HepG2 (cell line): ENCODE results near the gene PLAAT3. TPM values are rescaled to one million over a fixed set of nuclear protein-coding genes. Genes with fewer than 3 reads are reported as not detected.

Experiments used
- ATAC-seq: fragments of 200-7000 bp; cut with Tn5 transposase; 3 replicates; pipeline ENCODE4 v1.9.1; 2020; ENCODE audit warnings: mild to moderate bottlenecking, moderate library complexity
- BruUV-seq: library from RNA; stranded (reverse); fragments of 400-500 nt; replicated peaks from 2 replicates; lab custom pipeline; 2021; lab: Mats Ljungman, UMichigan
- CTCF ChIA-PET: fragments of 300-600 bp; formaldehyde crosslinking; extraction: SDS; loops from one replicate; lab custom pipeline; 2021; ENCODE audit warnings: low total read pairs, inconsistent platforms, low intra/inter-chr PET ratio; lab: Yijun Ruan, JAX
- POLR2A ChIA-PET: fragments of 350-600 bp; sonication (Branson Sonifier 250); formaldehyde crosslinking; loops from one replicate; lab custom pipeline; 2020; ENCODE audit warnings: antibody characterized with exemption, inconsistent platforms; lab: Yijun Ruan, JAX
- DNase-seq: peaks from one replicate; pipeline ENCODE4 v3.0.0-alpha.2; 2015; ENCODE audit warnings: low spot score
- FAIRE-seq: peaks from 3 replicates; lab custom pipeline; 2011; peaks lifted over from hg19 to GRCh38; lab: Jason Lieb, UNC
- H2AFZ ChIP-seq: one replicate; pipeline ENCODE4 v1.6.1; 2011; ENCODE audit warnings: low read length, inconsistent platforms
- H3K27ac ChIP-seq: fragments of 300-600 bp; 3 replicates; pipeline ENCODE4 v1.8.0; 2011; ENCODE audit warnings: mixed run types, mild to moderate bottlenecking, mixed read lengths, low read length, inconsistent platforms; ENCODE audit not compliant: insufficient read depth; ENCODE audit errors: extremely low read length
- H3K27me3 ChIP-seq, 2 experiments: fragments of 200-600 bp in 1 of 2; 2 replicates in 1 of 2; 3 replicates in 1 of 2; pipeline versions ENCODE4 v1.6.0 to v1.8.0; 2011; ENCODE audit warnings: low read length in 2 of 2, mild to moderate bottlenecking in 2 of 2, moderate library complexity in 2 of 2, inconsistent platforms in 1 of 2; ENCODE audit not compliant: insufficient read depth in 2 of 2, control insufficient read depth in 1 of 2
- H3K36me3 ChIP-seq, 2 experiments: fragments of 200-600 bp in 1 of 2; replicated peaks in 1 of 2; 2 replicates in 1 of 2; 3 replicates in 1 of 2; pipeline versions ENCODE4 v1.5.1 to v1.8.0; 2011; ENCODE audit warnings: low read length in 2 of 2, inconsistent platforms in 1 of 2; ENCODE audit not compliant: insufficient read depth in 2 of 2, control insufficient read depth in 1 of 2
- H3K4me1 ChIP-seq: 2 replicates; pipeline ENCODE4 v1.5.1; 2012; ENCODE audit warnings: low read length, inconsistent platforms; ENCODE audit not compliant: insufficient read depth
- H3K4me2 ChIP-seq: 2 replicates; pipeline ENCODE4 v1.6.0; 2011; ENCODE audit warnings: low read depth, low read length, inconsistent platforms
- H3K4me3 ChIP-seq, 3 experiments: fragments of 200-600 bp in 1 of 3; sonication (generic), shearing (Covaris generic) in 1 of 3; replicated peaks in 1 of 3; 2 replicates each; pipeline ENCODE4 v1.5.1; 2011 to 2016; ENCODE audit warnings: low read length in 3 of 3, inconsistent platforms in 2 of 3, low read depth in 2 of 3, mild to moderate bottlenecking in 2 of 3, control low read depth in 1 of 3, mixed read lengths in 1 of 3; ENCODE audit not compliant: insufficient read depth in 1 of 3
- H3K79me2 ChIP-seq: one replicate; pipeline ENCODE4 v1.6.1; 2011; ENCODE audit warnings: low read length, inconsistent platforms; ENCODE audit not compliant: insufficient read depth
- H3K9ac ChIP-seq: 2 replicates; pipeline ENCODE4 v1.6.0; 2011; ENCODE audit warnings: mild to moderate bottlenecking, low read depth, low read length, inconsistent platforms; ENCODE audit not compliant: insufficient read depth
- H3K9me3 ChIP-seq: 2 replicates; pipeline ENCODE4 v1.5.1; 2012; ENCODE audit warnings: mild to moderate bottlenecking, low read length
- H4K20me1 ChIP-seq: 2 replicates; pipeline ENCODE4 v1.6.0; 2011; ENCODE audit warnings: inconsistent platforms, mild to moderate bottlenecking, low read length, moderate library complexity; ENCODE audit not compliant: insufficient read depth
- GABPA ChIP-seq, 2 experiments: IDR thresholded peaks; 2 replicates each; pipeline ENCODE4 v1.6.1; 2011 to 2016; ENCODE audit warnings: low read depth in 2 of 2, low read length in 1 of 2, missing biosample characterization in 1 of 2, missing genetic modification characterization in 1 of 2
- MAFF ChIP-seq: IDR thresholded peaks from 2 replicates; pipeline ENCODE4 v1.6.1; 2011; ENCODE audit warnings: low read depth, low read length, improper control_type of control experiment
- MEIS1 ChIP-seq: sonication (generic); formaldehyde crosslinking; IDR thresholded peaks from 2 replicates; pipeline ENCODE4 v1.9.0; 2021; ENCODE audit warnings: mild to moderate bottlenecking, missing genetic modification reagents, moderate library complexity, borderline replicate concordance
- MIXL1 ChIP-seq: IDR thresholded peaks from 2 replicates; pipeline ENCODE4 v1.6.1; 2016
- RAD21 ChIP-seq: fragments of 450-650 bp; formaldehyde crosslinking; IDR thresholded peaks from 2 replicates; pipeline ENCODE4 v1.5.0; 2020; ENCODE audit warnings: mild to moderate bottlenecking
- SMC3 ChIP-seq: IDR thresholded peaks from 2 replicates; pipeline ENCODE4 v1.6.1; 2011; ENCODE audit warnings: low read length, improper control_type of control experiment
- STAG1 ChIP-seq: sonication (generic); formaldehyde crosslinking; IDR thresholded peaks from 2 replicates; pipeline ENCODE4 v1.4.0; 2020; ENCODE audit warnings: missing genetic modification reagents
- SUZ12 ChIP-seq: fragments of 150-350 bp; IDR thresholded peaks from 2 replicates; pipeline ENCODE4 v1.6.1; 2014; ENCODE audit warnings: low read depth, low read length
- TARDBP ChIP-seq: sonication (generic); formaldehyde crosslinking; IDR thresholded peaks from 2 replicates; pipeline ENCODE4 v1.8.0; 2022; ENCODE audit warnings: mild to moderate bottlenecking, missing genetic modification reagents
- ZNF589 ChIP-seq: sonication (generic); formaldehyde crosslinking; conservative IDR thresholded peaks from 2 replicates; pipeline ENCODE4 v1.8.0; 2022; ENCODE audit warnings: mild to moderate bottlenecking, moderate library complexity, missing genetic modification reagents
- WGBS: methylation state at CpG from one replicate; pipeline ENCODE4 v1.1.6; 2017; ENCODE audit warnings: low lambda C conversion rate; 5-methylcytosine and 5-hydroxymethylcytosine counted together
- in situ Hi-C: cut with HindIII; loops from 2 replicates; pipeline ENCODE4 v1.10.0; 2017; ENCODE audit warnings: low pct_unique_long_range_greater_than_20kb; ENCODE audit not compliant: extremely low pct_ligation_motif_present
- intact Hi-C: fragments of 100-400 bp; cut with micrococcal nuclease; formaldehyde crosslinking; loops from one replicate; pipeline ENCODE4 v1.10.0; 2022; ENCODE audit not compliant: unreplicated experiment
- polyA plus RNA-seq, 8 experiments: library from polyadenylated mRNA; depleted of rRNA in 3 of 8; stranded (reverse) in 7 of 8; unstranded in 1 of 8; fragments of >200 nt; fragmentation: Illumina TruSeq in 4 of 8; extraction: Trizol in 4 of 8; gene quantifications; 2 replicates each; pipeline versions ENCODE4 v1.2.1 to v1.2.3, GENCODE V29; 2011 to 2016; ENCODE audit warnings: low read depth in 4 of 8, missing spikeins in 1 of 8, mixed read lengths in 1 of 8; ENCODE audit not compliant: insufficient read depth in 1 of 8
- total RNA-seq, 5 experiments: library from RNA; depleted of rRNA; stranded (reverse); fragments of >200 nt; fragmentation: Illumina TruSeq; extraction: Trizol; gene quantifications; 2 replicates each; pipeline ENCODE4 v1.2.3, GENCODE V29; 2016; ENCODE audit warnings: low read depth in 1 of 5
- TF ChIP-seq, protein P1 (sequence below): sonication (generic); formaldehyde crosslinking; IDR thresholded peaks from 2 replicates; pipeline ENCODE4 v1.5.0; 2020; ENCODE audit warnings: mild to moderate bottlenecking, missing genetic modification reagents, moderate library complexity
- TF ChIP-seq, protein P2 (sequence below): sonication (generic); formaldehyde crosslinking; conservative IDR thresholded peaks from 2 replicates; pipeline ENCODE4 v1.8.0; 2022; ENCODE audit warnings: mild to moderate bottlenecking, moderate library complexity, missing genetic modification reagents

Gene PLAAT3
- total and polyA plus RNA-seq, 2 of the 13 experiments (the other 11 are each of a cell fraction or from before 2014, with no cell fraction given), result 9.3 to 16.4 TPM

DNA sequence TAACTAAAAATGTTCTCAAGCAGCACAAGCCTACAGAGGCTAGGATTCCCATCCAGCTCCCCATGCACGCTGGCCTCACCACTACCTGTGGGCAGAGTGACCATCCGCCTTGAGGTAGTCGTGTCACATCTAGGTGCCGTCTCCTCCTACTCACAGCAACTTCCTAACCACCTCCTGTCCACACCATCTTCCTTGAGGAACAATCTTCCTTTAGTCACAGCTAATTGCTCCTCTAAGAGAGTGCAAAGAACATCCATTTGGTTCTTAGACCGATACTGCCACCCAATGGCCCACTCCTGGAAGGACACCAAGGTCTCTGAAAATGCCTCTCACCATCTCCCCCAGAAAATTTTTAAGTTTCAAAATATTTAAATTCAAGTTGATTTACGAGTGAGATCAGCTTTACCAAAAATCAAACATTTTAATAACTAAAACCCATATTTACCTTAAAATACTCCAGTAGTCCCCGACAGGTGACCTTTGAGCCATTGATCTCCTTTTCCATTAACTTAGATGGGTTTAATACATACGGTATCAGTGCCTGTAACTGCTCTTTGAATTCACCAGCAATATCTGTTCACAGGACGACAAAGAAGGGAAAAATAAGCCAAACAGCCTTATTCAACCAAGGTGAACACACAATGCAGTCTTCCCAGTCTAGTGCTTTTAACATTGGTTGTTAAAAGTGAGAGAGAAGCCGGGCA, 21.7 kb upstream of the PLAAT3 start:
- H3K27ac ChIP-seq, result no peak overlapping the region
- TF ChIP-seq MIXL1 (CRISPR knock-in tag), result peak; percentile 14; the same call in 1 of the 2 replicates
- TF ChIP-seq MAFF, result no peak
- no peak for TF ChIP-seq ZNF589
- TF ChIP-seq SMC3, result peak; percentile 98
- no peak for TF ChIP-seq TARDBP (CRISPR knock-in tag)
- no peak for TF ChIP-seq GABPA (IDR thresholded peaks at IDR 0.05; ENCODE audit: low read depth, low read length)
- no peak for TF ChIP-seq GABPA (CRISPR knock-in tag; IDR thresholded peaks at IDR 0.05; ENCODE audit: low read depth)
- TF ChIP-seq STAG1 (CRISPR knock-in tag), result peak; percentile 96
- peak; percentile 88 for TF ChIP-seq RAD21 (CRISPR knock-in tag)
- no peak for TF ChIP-seq SUZ12
- TF ChIP-seq, protein P1, sequence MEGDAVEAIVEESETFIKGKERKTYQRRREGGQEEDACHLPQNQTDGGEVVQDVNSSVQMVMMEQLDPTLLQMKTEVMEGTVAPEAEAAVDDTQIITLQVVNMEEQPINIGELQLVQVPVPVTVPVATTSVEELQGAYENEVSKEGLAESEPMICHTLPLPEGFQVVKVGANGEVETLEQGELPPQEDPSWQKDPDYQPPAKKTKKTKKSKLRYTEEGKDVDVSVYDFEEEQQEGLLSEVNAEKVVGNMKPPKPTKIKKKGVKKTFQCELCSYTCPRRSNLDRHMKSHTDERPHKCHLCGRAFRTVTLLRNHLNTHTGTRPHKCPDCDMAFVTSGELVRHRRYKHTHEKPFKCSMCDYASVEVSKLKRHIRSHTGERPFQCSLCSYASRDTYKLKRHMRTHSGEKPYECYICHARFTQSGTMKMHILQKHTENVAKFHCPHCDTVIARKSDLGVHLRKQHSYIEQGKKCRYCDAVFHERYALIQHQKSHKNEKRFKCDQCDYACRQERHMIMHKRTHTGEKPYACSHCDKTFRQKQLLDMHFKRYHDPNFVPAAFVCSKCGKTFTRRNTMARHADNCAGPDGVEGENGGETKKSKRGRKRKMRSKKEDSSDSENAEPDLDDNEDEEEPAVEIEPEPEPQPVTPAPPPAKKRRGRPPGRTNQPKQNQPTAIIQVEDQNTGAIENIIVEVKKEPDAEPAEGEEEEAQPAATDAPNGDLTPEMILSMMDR (CRISPR knock-in tag), result peak; percentile 89
- TF ChIP-seq, protein P2, sequence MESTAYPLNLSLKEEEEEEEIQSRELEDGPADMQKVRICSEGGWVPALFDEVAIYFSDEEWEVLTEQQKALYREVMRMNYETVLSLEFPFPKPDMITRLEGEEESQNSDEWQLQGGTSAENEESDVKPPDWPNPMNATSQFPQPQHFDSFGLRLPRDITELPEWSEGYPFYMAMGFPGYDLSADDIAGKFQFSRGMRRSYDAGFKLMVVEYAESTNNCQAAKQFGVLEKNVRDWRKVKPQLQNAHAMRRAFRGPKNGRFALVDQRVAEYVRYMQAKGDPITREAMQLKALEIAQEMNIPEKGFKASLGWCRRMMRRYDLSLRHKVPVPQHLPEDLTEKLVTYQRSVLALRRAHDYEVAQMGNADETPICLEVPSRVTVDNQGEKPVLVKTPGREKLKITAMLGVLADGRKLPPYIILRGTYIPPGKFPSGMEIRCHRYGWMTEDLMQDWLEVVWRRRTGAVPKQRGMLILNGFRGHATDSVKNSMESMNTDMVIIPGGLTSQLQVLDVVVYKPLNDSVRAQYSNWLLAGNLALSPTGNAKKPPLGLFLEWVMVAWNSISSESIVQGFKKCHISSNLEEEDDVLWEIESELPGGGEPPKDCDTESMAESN, result no peak
- TF ChIP-seq MEIS1 (CRISPR knock-in tag), result no peak
- H3K4me3 ChIP-seq, result no peak overlapping the region
- no peaks in the 10 kb centered on the region for H3K9me3 ChIP-seq
- H2AFZ ChIP-seq, result no peak overlapping the region
- ChIA-PET POLR2A (no interaction called here), CTCF (interaction anchor here (0.7 to 2.1 kb wide), 8 partner anchors 29 to 600 kb away, joined by 3 to 45 read pairs (median 6); no protein-coding TSS in a partner anchor)
- no peak overlapping the region for H3K9ac ChIP-seq
- no peaks in the 10 kb centered on the region for H4K20me1 ChIP-seq
- ATAC-seq (peak; percentile 77), DNase-seq (peak; percentile 47), FAIRE-seq (peak; percentile 87)
- H3K27me3 ChIP-seq, result no peaks in the 10 kb centered on the region; a peak in 2 of 5 replicates
- peaks cover 6% of the 10 kb centered on the region; the same call in 1 of the 2 replicates for H3K4me1 ChIP-seq
- 20% methylated on average over 10 of the region's 10 CpGs for WGBS
- intact Hi-C loops, result loop anchor here (1.0 to 5.0 kb wide), 3 partner anchors 43 to 729 kb away; no protein-coding TSS in a partner anchor
- BruUV-seq, result no TSS peak
- H3K4me2 ChIP-seq, result no peak overlapping the region
- no peaks in the 10 kb centered on the region for H3K36me3 ChIP-seq
- in situ Hi-C loops, result loop anchor here (5.0 kb wide), 1 partner anchor 159 kb away; no protein-coding TSS in a partner anchor
- no peaks in the 10 kb centered on the region for H3K79me2 ChIP-seq
